H1 (cell line): Measurements from ENCODE around the gene CAPN13. TPM values are rescaled to one million over a fixed set of nuclear protein-coding genes. Genes with fewer than 3 reads are reported as not detected.

Experiments
- CTCF ChIA-PET: fragments of 300-600 bp; sonication (Branson Sonifier 250); formaldehyde crosslinking; loops from one replicate; lab custom pipeline; 2021; ENCODE audit not compliant: partially characterized antibody; lab: Charles Lee
- POLR2A ChIA-PET: fragments of 300-600 bp; sonication (Branson Sonifier 250); formaldehyde crosslinking; loops from one replicate; lab custom pipeline; 2021; ENCODE audit warnings: inconsistent platforms; ENCODE audit not compliant: partially characterized antibody; lab: Charles Lee
- DNase-seq, 2 experiments: peaks; one replicate each; pipeline versions ENCODE4 v3.0.0 to v3.0.0-alpha.2; 2010 to 2022; ENCODE audit warnings: low spot score in 2 of 2, low read depth in 1 of 2, mixed read lengths in 1 of 2
- FAIRE-seq: peaks from 2 replicates; lab custom pipeline; 2011; peaks lifted over from hg19 to GRCh38; lab: Jason Lieb, UNC
- H2AFZ ChIP-seq: 2 replicates; pipeline ENCODE4 v1.8.1; 2012; ENCODE audit warnings: low read length, inconsistent platforms
- H2AK5ac ChIP-seq: 2 replicates; pipeline ENCODE4 v1.6.1; 2013; ENCODE audit warnings: low read depth, low read length
- H2BK120ac ChIP-seq: replicated peaks from 2 replicates; pipeline ENCODE3; 2013; ENCODE audit warnings: low read depth, low read length, inconsistent platforms
- H2BK12ac ChIP-seq: 2 replicates; pipeline ENCODE4 v1.6.1; 2013; ENCODE audit warnings: low read depth, low read length
- H2BK15ac ChIP-seq: 2 replicates; pipeline ENCODE4 v1.6.1; 2013; ENCODE audit warnings: low read length
- H2BK20ac ChIP-seq: 2 replicates; pipeline ENCODE4 v1.6.1; 2013; ENCODE audit warnings: low read length
- H2BK5ac ChIP-seq: 2 replicates; pipeline ENCODE4 v1.6.1; 2013; ENCODE audit warnings: low read depth, low read length
- H3K14ac ChIP-seq: 2 replicates; pipeline ENCODE4 v1.6.1; 2013; ENCODE audit warnings: inconsistent platforms; ENCODE audit not compliant: insufficient read length
- H3K18ac ChIP-seq: 2 replicates; pipeline ENCODE4 v1.6.1; 2013; ENCODE audit warnings: low read length; ENCODE audit errors: extremely low read depth
- H3K23ac ChIP-seq: 2 replicates; pipeline ENCODE4 v1.6.1; 2013; ENCODE audit warnings: inconsistent platforms; ENCODE audit not compliant: insufficient read length
- H3K23me2 ChIP-seq: 2 replicates; pipeline ENCODE4 v1.6.1; 2013; ENCODE audit warnings: low read depth, low read length
- H3K27ac ChIP-seq: 2 replicates; pipeline ENCODE4 v1.6.1; 2011; ENCODE audit warnings: low read depth, low read length, inconsistent platforms
- H3K27me3 ChIP-seq, 4 experiments: replicated peaks in 1 of 4; 1 replicate in 1 of 4; 2 replicates in 3 of 4; pipeline versions ENCODE4 v1.6.1 to v1.8.1; 2011 to 2013; ENCODE audit warnings: low read length in 3 of 4, mild to moderate bottlenecking in 3 of 4, inconsistent platforms in 2 of 4, mixed read lengths in 2 of 4, moderate library complexity in 1 of 4; ENCODE audit not compliant: control insufficient read depth in 3 of 4, insufficient read depth in 3 of 4; ENCODE audit errors: extremely low read depth in 1 of 4
- H3K36me3 ChIP-seq, 4 experiments: 2 replicates each; pipeline versions ENCODE4 v1.6.1 to v1.8.1; 2011 to 2013; ENCODE audit warnings: mild to moderate bottlenecking in 4 of 4, low read length in 3 of 4, moderate library complexity in 2 of 4, control low read depth in 1 of 4, inconsistent platforms in 1 of 4; ENCODE audit not compliant: insufficient read depth in 4 of 4, control insufficient read depth in 2 of 4
- H3K4ac ChIP-seq: replicated peaks from 2 replicates; pipeline ENCODE3; 2013; ENCODE audit warnings: low read length, low read depth, mixed read lengths, inconsistent platforms; ENCODE audit not compliant: insufficient read length
- H3K4me1 ChIP-seq, 4 experiments: replicated peaks in 1 of 4; 1 replicate in 1 of 4; 2 replicates in 3 of 4; pipeline versions ENCODE4 v1.6.1 to v1.8.1; 2011 to 2013; ENCODE audit warnings: low read length in 3 of 4, inconsistent platforms in 2 of 4, mixed read lengths in 1 of 4; ENCODE audit not compliant: insufficient read depth in 4 of 4, control insufficient read depth in 3 of 4
- H3K4me2 ChIP-seq, 2 experiments: 2 replicates each; pipeline versions ENCODE4 v1.6.1 to v1.8.1; 2011 to 2013; ENCODE audit warnings: low read depth in 2 of 2, low read length in 2 of 2, control low read depth in 1 of 2, inconsistent platforms in 1 of 2, mild to moderate bottlenecking in 1 of 2; ENCODE audit not compliant: insufficient read depth in 1 of 2
- H3K4me3 ChIP-seq, 4 experiments: fragments of 200-600, 300-600 bp in 1 of 4; sonication (generic), shearing (Covaris generic), sonication (Bioruptor Twin) in 1 of 4; 2 replicates each; pipeline versions ENCODE4 v1.5.1 to v1.8.1; 2011 to 2016; ENCODE audit warnings: low read length in 4 of 4, low read depth in 3 of 4, control low read depth in 2 of 4, inconsistent platforms in 2 of 4, mild to moderate bottlenecking in 2 of 4, mixed read lengths in 1 of 4, moderate library complexity in 1 of 4; ENCODE audit not compliant: insufficient read depth in 2 of 4; ENCODE audit errors: extremely low read depth in 1 of 4
- H3K56ac ChIP-seq: replicated peaks from 2 replicates; pipeline ENCODE3; 2013; ENCODE audit warnings: low read depth, mild to moderate bottlenecking, mixed read lengths, low read length, inconsistent platforms; ENCODE audit not compliant: insufficient read length
- H3K79me1 ChIP-seq: 2 replicates; pipeline ENCODE4 v1.6.1; 2013; ENCODE audit warnings: low read depth, low read length, control low read depth
- H3K79me2 ChIP-seq, 2 experiments: 2 replicates each; pipeline versions ENCODE4 v1.6.1 to v1.8.1; 2012 to 2013; ENCODE audit warnings: low read length in 2 of 2, mild to moderate bottlenecking in 2 of 2, inconsistent platforms in 1 of 2; ENCODE audit not compliant: insufficient read depth in 2 of 2, control insufficient read depth in 1 of 2
- H3K9ac ChIP-seq, 4 experiments: replicated peaks in 1 of 4; 1 replicate in 1 of 4; 2 replicates in 3 of 4; pipeline versions ENCODE4 v1.6.1 to v1.8.1; 2011 to 2013; ENCODE audit warnings: low read depth in 3 of 4, low read length in 3 of 4, control low read depth in 2 of 4, mild to moderate bottlenecking in 2 of 4, moderate library complexity in 2 of 4, inconsistent platforms in 1 of 4; ENCODE audit errors: extremely low read depth in 1 of 4
- H3K9me3 ChIP-seq, 2 experiments: 2 replicates each; pipeline versions ENCODE4 v1.6.1 to v1.8.1; 2012 to 2013; ENCODE audit warnings: mild to moderate bottlenecking in 2 of 2, moderate library complexity in 2 of 2, control low read depth in 1 of 2, inconsistent platforms in 1 of 2, low read depth in 1 of 2, low read length in 1 of 2, mixed read lengths in 1 of 2; ENCODE audit not compliant: insufficient read depth in 2 of 2
- H4K20me1 ChIP-seq, 2 experiments: replicated peaks in 1 of 2; 2 replicates each; pipeline versions ENCODE3 to v1.8.1; 2011 to 2013; ENCODE audit warnings: inconsistent platforms in 2 of 2, low read length in 2 of 2, mild to moderate bottlenecking in 1 of 2; ENCODE audit not compliant: insufficient read depth in 2 of 2, control insufficient read depth in 1 of 2
- H4K5ac ChIP-seq: 2 replicates; pipeline ENCODE4 v1.6.1; 2013; ENCODE audit warnings: low read length, low read depth, mixed read lengths, inconsistent platforms; ENCODE audit not compliant: insufficient read length
- H4K8ac ChIP-seq: 2 replicates; pipeline ENCODE4 v1.8.0; 2013; ENCODE audit warnings: mild to moderate bottlenecking, moderate library complexity, low read length, inconsistent platforms; ENCODE audit not compliant: insufficient read depth; ENCODE audit errors: extremely low read depth
- H4K91ac ChIP-seq: replicated peaks from 2 replicates; pipeline ENCODE3; 2013; ENCODE audit warnings: low read length, mixed read lengths, inconsistent platforms; ENCODE audit not compliant: insufficient read length
- CBX8 ChIP-seq: fragments of 300-800, 300-1000 bp; sonication (generic); IDR thresholded peaks from 2 replicates; pipeline ENCODE4 v1.7.1; 2016; ENCODE audit warnings: low read depth, low read length, borderline replicate concordance
- FOSL1 ChIP-seq: IDR thresholded peaks from 2 replicates; pipeline ENCODE4 v1.6.1; 2011; ENCODE audit warnings: mild to moderate bottlenecking, low read depth, low read length, moderate library complexity; ENCODE audit not compliant: insufficient read depth
- KDM1A ChIP-seq: fragments of 200-600, 300-600 bp; sonication (generic); IDR thresholded peaks from 2 replicates; pipeline ENCODE4 v1.7.1; 2016; ENCODE audit warnings: mild to moderate bottlenecking, low read length, borderline replicate concordance
- KDM5A ChIP-seq: fragments of 200-600 bp; IDR thresholded peaks from 2 replicates; pipeline ENCODE4 v1.7.1; 2012; ENCODE audit warnings: mild to moderate bottlenecking, low read length, inconsistent platforms, mixed read lengths
- SP1 ChIP-seq: IDR thresholded peaks from 2 replicates; pipeline ENCODE4 v1.6.1; 2011; ENCODE audit warnings: low read depth, low read length
- TCF12 ChIP-seq: IDR thresholded peaks from 2 replicates; pipeline ENCODE4 v1.6.1; 2011; ENCODE audit warnings: low read depth, mild to moderate bottlenecking, low read length
- WGBS, 2 experiments: shearing (Covaris generic) in 1 of 2; methylation state at CpG; one replicate each; pipeline versions ENCODE4 v1.1.6 to v1.1.7; 2013 to 2015; ENCODE audit warnings: low lambda C conversion rate in 2 of 2, mixed read lengths in 2 of 2, inconsistent platforms in 1 of 2, low coverage in 1 of 2, missing lambda C conversion rate in 1 of 2; ENCODE audit not compliant: insufficient replicate concordance in 2 of 2, insufficient coverage in 1 of 2, insufficient read length in 1 of 2; ENCODE audit errors: extremely low coverage in 1 of 2, missing lambda C conversion rate in 1 of 2; 5-methylcytosine and 5-hydroxymethylcytosine counted together
- polyA plus RNA-seq, 7 experiments: library from polyadenylated mRNA; depleted of rRNA in 3 of 7; stranded (reverse) in 5 of 7; unstranded in 2 of 7; fragments of >200 nt in 5 of 7; fragments of 200-250 nt in 2 of 7; gene quantifications; 1 replicate in 5 of 7; 2 replicates in 1 of 7; 4 replicates in 1 of 7; pipeline versions ENCODE4 v1.2.1 to v1.2.3, GENCODE V29; 2011 to 2013; ENCODE audit warnings: missing spikeins in 2 of 7, mixed read lengths in 2 of 7
- total RNA-seq: library from RNA; stranded (reverse); fragmentation: NEBNext Ultra II Directional; extraction: Animal tissue kit (Norgen Biotek cat#: 25700); gene quantifications from 2 replicates; pipeline ENCODE4 v1.2.1, GENCODE V29; 2021

CAPN13 gene
- total and polyA plus RNA-seq, 2 of the 8 experiments (the other 6 are each of a cell fraction or from before 2014, with no cell fraction given) = 2.4 TPM

DNA sequence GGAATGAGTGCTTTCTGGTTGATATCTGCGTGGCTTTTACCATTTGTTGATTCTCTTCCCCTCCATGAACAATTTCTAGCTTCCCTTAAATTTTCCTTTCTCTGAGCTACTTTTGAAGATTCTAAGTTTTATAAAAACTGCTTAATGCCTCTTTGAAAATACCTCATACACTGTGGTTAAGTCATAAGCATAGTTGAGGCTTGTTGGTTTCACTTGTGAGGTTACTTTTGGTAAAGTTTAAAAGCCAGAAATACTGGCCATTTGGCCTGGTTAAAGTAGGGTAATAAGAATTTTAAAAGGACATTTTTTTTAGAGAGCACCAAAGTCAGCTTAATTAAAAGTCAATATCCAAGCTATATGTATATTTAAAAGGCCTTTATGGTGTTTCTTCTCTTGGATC, 21.3 kb upstream of the CAPN13 start:
- CTCF ChIA-PET = interaction anchor here (0.6 to 2.2 kb wide), 5 partner anchors 13 to 340 kb away, joined by 3 to 9 read pairs (median 4); no protein-coding TSS in a partner anchor
- no peak overlapping the region for H3K4me3 ChIP-seq

More for the DNA sequence above, 21.3 kb upstream of the CAPN13 start:
- Histone ChIP-seq H3K27ac (no peak overlapping the region), H3K9me3 (peaks cover 16 to 20% of the 10 kb centered on the region in 2 experiments; a peak in 2 of 4 replicates), H3K36me3 (no peaks in the 10 kb centered on the region; a peak in 1 of 8 replicates), H4K8ac (no peak overlapping the region), H4K5ac (no peak overlapping the region), H3K79me2 (no peaks in the 10 kb centered on the region), H3K23me2 (no peaks in the 10 kb centered on the region), H3K14ac (no peak overlapping the region), H3K9ac (no peak overlapping the region), H2BK15ac (no peak overlapping the region), H3K4me2 (no peak overlapping the region), H2AK5ac (no peak overlapping the region), H3K56ac (no peak overlapping the region), H3K23ac (no peak overlapping the region), H4K20me1 (no peaks in the 10 kb centered on the region), H3K27me3 (no peaks in the 10 kb centered on the region), H4K91ac (no peak overlapping the region), H2BK12ac (no peak overlapping the region), H2AFZ (no peak overlapping the region), H3K79me1 (no peaks in the 10 kb centered on the region), H3K4me1 (no peaks in the 10 kb centered on the region), H3K18ac (no peak overlapping the region)
- no peak for FAIRE-seq
- POLR2A ChIA-PET = no interaction called here
- 100% methylated on average over 1 of the region's 1 CpG; no CpG with 5 or more reads in 1 of the 2 experiments for WGBS, 2 experiments
- no peak for TF ChIP-seq SP1
- TF ChIP-seq KDM5A = no peak
- no peak for TF ChIP-seq KDM1A
- no peak for TF ChIP-seq CBX8
- no peak for TF ChIP-seq FOSL1
- no peak for TF ChIP-seq TCF12
- TF ChIP-seq, all 59 proteins: peak for 0
- Histone ChIP-seq H2BK5ac (no peak overlapping the region), H3K4ac (no peak overlapping the region), H2BK20ac (no peak overlapping the region), H2BK120ac (no peak overlapping the region)
- no peak for DNase-seq
